H1 (cell line): ENCODE results near the gene TFR2. TPM values are rescaled to one million over a fixed set of nuclear protein-coding genes. Genes with fewer than 3 reads are reported as not detected.
A peak's percentile ranks its signal among the peaks of the same experiment; 100 is the strongest.

Experiments used
- BCL11A ChIP-seq, 2 experiments: IDR thresholded peaks; one replicate each; pipeline ENCODE4 v1.6.1; 2011; ENCODE audit warnings: low read depth in 2 of 2, low read length in 2 of 2, mild to moderate bottlenecking in 2 of 2
- CHD7 ChIP-seq: fragments of 300-600 bp; sonication (generic); IDR thresholded peaks from 2 replicates; pipeline ENCODE4 v1.7.1; 2012; ENCODE audit warnings: low read length, moderate library complexity, mild to moderate bottlenecking, inconsistent platforms; ENCODE audit not compliant: insufficient replicate concordance
- CTBP2 ChIP-seq: IDR thresholded peaks from 2 replicates; pipeline ENCODE4 v1.7.0; 2011; ENCODE audit warnings: borderline replicate concordance, mild to moderate bottlenecking, moderate library complexity, mixed read lengths, low read length; ENCODE audit not compliant: insufficient read depth, insufficient read length
- MAX ChIP-seq: IDR thresholded peaks from 2 replicates; pipeline ENCODE4 v1.6.1; 2012; ENCODE audit warnings: inconsistent platforms
- RXRA ChIP-seq: IDR thresholded peaks from 2 replicates; pipeline ENCODE4 v1.6.1; 2011; ENCODE audit warnings: low read depth, mild to moderate bottlenecking, low read length, moderate library complexity; ENCODE audit not compliant: insufficient read depth
- SUZ12 ChIP-seq: fragments of 200-600 bp; sonication (generic); IDR thresholded peaks from 2 replicates; pipeline ENCODE4 v1.6.1; 2012; ENCODE audit warnings: mild to moderate bottlenecking, inconsistent platforms, low read length, moderate library complexity, mixed read lengths
- TEAD4 ChIP-seq: IDR thresholded peaks from 2 replicates; pipeline ENCODE4 v1.6.1; 2012; ENCODE audit warnings: low read depth, low read length, inconsistent platforms, mixed read lengths
- USF2 ChIP-seq: IDR thresholded peaks from 2 replicates; pipeline ENCODE4 v1.6.1; 2011; ENCODE audit warnings: low read length, improper control_type of control experiment
- polyA plus RNA-seq, 7 experiments: library from polyadenylated mRNA; depleted of rRNA in 3 of 7; stranded (reverse) in 5 of 7; unstranded in 2 of 7; fragments of >200 nt in 5 of 7; fragments of 200-250 nt in 2 of 7; gene quantifications; 1 replicate in 5 of 7; 2 replicates in 1 of 7; 4 replicates in 1 of 7; pipeline versions ENCODE4 v1.2.1 to v1.2.3, GENCODE V29; 2011 to 2013; ENCODE audit warnings: missing spikeins in 2 of 7, mixed read lengths in 2 of 7
- total RNA-seq: library from RNA; stranded (reverse); fragmentation: NEBNext Ultra II Directional; extraction: Animal tissue kit (Norgen Biotek cat#: 25700); gene quantifications from 2 replicates; pipeline ENCODE4 v1.2.1, GENCODE V29; 2021

TFR2 gene
- total and polyA plus RNA-seq, 2 of the 8 experiments (the other 6 are each of a cell fraction or from before 2014, with no cell fraction given): 4.6 to 5.7 TPM

GRCh38 chr7:100584683-100585510, 56.5 kb downstream of the TFR2 start (continued):
- no peak for TF ChIP-seq USF2
- TF ChIP-seq MAX: no peak
- no peak for TF ChIP-seq RXRA
- no peak for TF ChIP-seq CTBP2
- TF ChIP-seq BCL11A (IDR thresholded peaks at IDR 0.05; ENCODE audit: low read depth in 2 of 2, low read length in 2 of 2): no peak
- TF ChIP-seq CHD7: no peak
- no peak for TF ChIP-seq SUZ12
- TF ChIP-seq TEAD4: peak; percentile 54; the same call in 1 of the 2 replicates
